SK-N-SH treated with all-trans-retinoic acid at 6 μM for 48 hours (cell line): ENCODE measurements around the gene TMEM87B.

Experiments
- ATAC-seq: fragments of 200-7000 bp; cut with Tn5 transposase; 3 replicates; pipeline ENCODE4 v1.9.1; 2020; ENCODE audit warnings: mild to moderate bottlenecking, moderate library complexity
- ARNTL ChIP-seq: fragments of 450-650 bp; formaldehyde crosslinking; IDR thresholded peaks from 2 replicates; pipeline ENCODE4 v1.5.0; 2020; ENCODE audit warnings: low read depth, mild to moderate bottlenecking, moderate library complexity, borderline replicate concordance
- BACH2 ChIP-seq: fragments of 250-450 bp; sonication (Bioruptor Pico); IDR thresholded peaks from 2 replicates; pipeline ENCODE4 v1.9.0; 2021; ENCODE audit warnings: mild to moderate bottlenecking, borderline replicate concordance
- CSDC2 ChIP-seq: fragments of 250-450 bp; sonication (Bioruptor Pico); IDR thresholded peaks from 2 replicates; pipeline ENCODE4 v1.5.0; 2020; ENCODE audit warnings: mild to moderate bottlenecking, moderate library complexity
- ESRRG ChIP-seq: fragments of 250-450 bp; sonication (Bioruptor Pico); IDR thresholded peaks from 2 replicates; pipeline ENCODE4 v1.6.1; 2021; ENCODE audit warnings: mild to moderate bottlenecking
- GLIS3 ChIP-seq: fragments of 250-450 bp; sonication (Bioruptor Pico); IDR thresholded peaks from 2 replicates; pipeline ENCODE4 v1.5.0; 2020; ENCODE audit warnings: mild to moderate bottlenecking, moderate library complexity
- ISL1 ChIP-seq: fragments of 250-450 bp; sonication (Bioruptor Pico); IDR thresholded peaks from 2 replicates; pipeline ENCODE4 v2.1.2; 2022; ENCODE audit warnings: mild to moderate bottlenecking, moderate library complexity
- OSR1 ChIP-seq: fragments of 250-450 bp; sonication (Bioruptor Pico); IDR thresholded peaks from 2 replicates; pipeline ENCODE4 v1.8.0; 2022; ENCODE audit warnings: moderate library complexity, mild to moderate bottlenecking, inconsistent platforms
- PPARA ChIP-seq: fragments of 250-450 bp; sonication (Bioruptor Pico); IDR thresholded peaks from 2 replicates; pipeline ENCODE4 v1.5.0; 2020; ENCODE audit warnings: mild to moderate bottlenecking, borderline replicate concordance
- RARB ChIP-seq: fragments of 250-450 bp; sonication (Bioruptor Pico); IDR thresholded peaks from 2 replicates; pipeline ENCODE4 v1.8.0; 2021; ENCODE audit warnings: mild to moderate bottlenecking, moderate library complexity
- SNAI2 ChIP-seq: fragments of 250-450 bp; sonication (Bioruptor Pico); IDR thresholded peaks from 2 replicates; pipeline ENCODE4 v1.5.0; 2020; ENCODE audit warnings: mild to moderate bottlenecking, moderate library complexity
- TCF4 ChIP-seq: fragments of 250-450 bp; sonication (Bioruptor Pico); IDR thresholded peaks from 2 replicates; pipeline ENCODE4 v1.8.0; 2021; ENCODE audit warnings: mild to moderate bottlenecking, moderate library complexity, borderline replicate concordance
- TOX ChIP-seq: fragments of 250-450 bp; sonication (Bioruptor Pico); IDR thresholded peaks from 2 replicates; pipeline ENCODE4 v1.8.0; 2021; ENCODE audit warnings: mild to moderate bottlenecking, moderate library complexity, borderline replicate concordance
- ZC3H10 ChIP-seq: fragments of 250-450 bp; sonication (Bioruptor Pico); IDR thresholded peaks from 2 replicates; pipeline ENCODE4 v1.5.1; 2021; ENCODE audit warnings: mild to moderate bottlenecking, moderate library complexity
- ZFP3 ChIP-seq: fragments of 250-450 bp; sonication (Bioruptor Pico); IDR thresholded peaks from 2 replicates; pipeline ENCODE4 v1.5.0; 2020; ENCODE audit warnings: mild to moderate bottlenecking, moderate library complexity
- ZNF565 ChIP-seq: fragments of 450-650 bp; formaldehyde crosslinking; conservative IDR thresholded peaks from 2 replicates; pipeline ENCODE4 v1.5.0; 2020; ENCODE audit warnings: low read depth, mild to moderate bottlenecking, moderate library complexity
- ZNF70 ChIP-seq: fragments of 450-650 bp; formaldehyde crosslinking; IDR thresholded peaks from 2 replicates; pipeline ENCODE4 v1.5.0; 2020; ENCODE audit warnings: mild to moderate bottlenecking, moderate library complexity
- ZNF8 ChIP-seq: fragments of 450-650 bp; formaldehyde crosslinking; IDR thresholded peaks from 2 replicates; pipeline ENCODE4 v1.5.0; 2020; ENCODE audit warnings: mild to moderate bottlenecking, moderate library complexity
- TF ChIP-seq, protein P1 (sequence below): fragments of 250-450 bp; sonication (Bioruptor Pico); IDR thresholded peaks from 2 replicates; pipeline ENCODE4 v1.8.0; 2021; ENCODE audit warnings: low read depth, mild to moderate bottlenecking, moderate library complexity, borderline replicate concordance
- TF ChIP-seq, protein P2 (sequence below): fragments of 250-450 bp; sonication (Bioruptor Pico); IDR thresholded peaks from 2 replicates; pipeline ENCODE4 v1.8.0; 2020; ENCODE audit warnings: mild to moderate bottlenecking, moderate library complexity, borderline replicate concordance
- TF ChIP-seq, protein P3 (sequence below): fragments of 250-450 bp; sonication (Bioruptor Pico); IDR thresholded peaks from 2 replicates; pipeline ENCODE4 v1.5.1; 2021; ENCODE audit warnings: mild to moderate bottlenecking, moderate library complexity
- TF ChIP-seq, protein P4 (sequence below): fragments of 250-450 bp; sonication (Bioruptor Pico); IDR thresholded peaks from 2 replicates; pipeline ENCODE4 v1.5.1; 2020; ENCODE audit warnings: low read depth, mild to moderate bottlenecking, moderate library complexity
- TF ChIP-seq, protein P5 (sequence below): fragments of 250-450 bp; sonication (Bioruptor Pico); IDR thresholded peaks from 2 replicates; pipeline ENCODE4 v1.5.0; 2020; ENCODE audit warnings: mild to moderate bottlenecking, moderate library complexity

Gene TMEM87B

DNA sequence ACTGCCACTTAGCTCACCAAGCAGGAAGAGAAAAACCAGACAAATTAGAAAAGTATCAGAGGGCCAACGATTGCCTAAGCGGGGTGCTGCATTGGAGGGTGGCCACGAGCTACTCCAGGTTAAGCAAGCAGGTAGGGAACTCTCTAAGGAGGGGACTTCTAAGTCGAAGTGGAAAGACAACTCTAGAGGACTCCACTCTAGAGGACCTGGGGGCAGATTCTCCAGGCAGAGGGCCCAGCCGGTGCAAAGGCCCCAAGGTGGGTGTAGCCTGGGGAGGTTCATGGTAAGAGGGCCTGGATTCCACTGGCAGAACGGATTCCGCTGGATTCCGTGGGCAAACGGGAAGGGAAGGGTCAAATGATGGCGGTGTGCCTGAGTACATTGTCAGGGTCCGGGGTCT lies 95.8 kb downstream of the TMEM87B start:
- peak; percentile 20; the same call in 1 of the 3 replicates for ATAC-seq
- no peak for TF ChIP-seq ZFP3 (CRISPR knock-in tag)
- no peak for TF ChIP-seq ARNTL
- TF ChIP-seq TCF4 (CRISPR knock-in tag) = no peak
- TF ChIP-seq, protein P1, sequence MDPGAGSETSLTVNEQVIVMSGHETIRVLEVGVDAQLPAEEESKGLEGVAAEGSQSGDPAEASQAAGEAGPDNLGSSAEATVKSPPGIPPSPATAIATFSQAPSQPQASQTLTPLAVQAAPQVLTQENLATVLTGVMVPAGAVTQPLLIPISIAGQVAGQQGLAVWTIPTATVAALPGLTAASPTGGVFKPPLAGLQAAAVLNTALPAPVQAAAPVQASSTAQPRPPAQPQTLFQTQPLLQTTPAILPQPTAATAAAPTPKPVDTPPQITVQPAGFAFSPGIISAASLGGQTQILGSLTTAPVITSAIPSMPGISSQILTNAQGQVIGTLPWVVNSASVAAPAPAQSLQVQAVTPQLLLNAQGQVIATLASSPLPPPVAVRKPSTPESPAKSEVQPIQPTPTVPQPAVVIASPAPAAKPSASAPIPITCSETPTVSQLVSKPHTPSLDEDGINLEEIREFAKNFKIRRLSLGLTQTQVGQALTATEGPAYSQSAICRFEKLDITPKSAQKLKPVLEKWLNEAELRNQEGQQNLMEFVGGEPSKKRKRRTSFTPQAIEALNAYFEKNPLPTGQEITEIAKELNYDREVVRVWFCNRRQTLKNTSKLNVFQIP (CRISPR knock-in tag) = no peak
- no peak for TF ChIP-seq BACH2 (CRISPR knock-in tag)
- no peak for TF ChIP-seq ZNF70 (CRISPR knock-in tag)
- TF ChIP-seq, protein P2, sequence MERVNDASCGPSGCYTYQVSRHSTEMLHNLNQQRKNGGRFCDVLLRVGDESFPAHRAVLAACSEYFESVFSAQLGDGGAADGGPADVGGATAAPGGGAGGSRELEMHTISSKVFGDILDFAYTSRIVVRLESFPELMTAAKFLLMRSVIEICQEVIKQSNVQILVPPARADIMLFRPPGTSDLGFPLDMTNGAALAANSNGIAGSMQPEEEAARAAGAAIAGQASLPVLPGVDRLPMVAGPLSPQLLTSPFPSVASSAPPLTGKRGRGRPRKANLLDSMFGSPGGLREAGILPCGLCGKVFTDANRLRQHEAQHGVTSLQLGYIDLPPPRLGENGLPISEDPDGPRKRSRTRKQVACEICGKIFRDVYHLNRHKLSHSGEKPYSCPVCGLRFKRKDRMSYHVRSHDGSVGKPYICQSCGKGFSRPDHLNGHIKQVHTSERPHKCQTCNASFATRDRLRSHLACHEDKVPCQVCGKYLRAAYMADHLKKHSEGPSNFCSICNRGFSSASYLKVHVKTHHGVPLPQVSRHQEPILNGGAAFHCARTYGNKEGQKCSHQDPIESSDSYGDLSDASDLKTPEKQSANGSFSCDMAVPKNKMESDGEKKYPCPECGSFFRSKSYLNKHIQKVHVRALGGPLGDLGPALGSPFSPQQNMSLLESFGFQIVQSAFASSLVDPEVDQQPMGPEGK (CRISPR knock-in tag) = no peak
- TF ChIP-seq, protein P3, sequence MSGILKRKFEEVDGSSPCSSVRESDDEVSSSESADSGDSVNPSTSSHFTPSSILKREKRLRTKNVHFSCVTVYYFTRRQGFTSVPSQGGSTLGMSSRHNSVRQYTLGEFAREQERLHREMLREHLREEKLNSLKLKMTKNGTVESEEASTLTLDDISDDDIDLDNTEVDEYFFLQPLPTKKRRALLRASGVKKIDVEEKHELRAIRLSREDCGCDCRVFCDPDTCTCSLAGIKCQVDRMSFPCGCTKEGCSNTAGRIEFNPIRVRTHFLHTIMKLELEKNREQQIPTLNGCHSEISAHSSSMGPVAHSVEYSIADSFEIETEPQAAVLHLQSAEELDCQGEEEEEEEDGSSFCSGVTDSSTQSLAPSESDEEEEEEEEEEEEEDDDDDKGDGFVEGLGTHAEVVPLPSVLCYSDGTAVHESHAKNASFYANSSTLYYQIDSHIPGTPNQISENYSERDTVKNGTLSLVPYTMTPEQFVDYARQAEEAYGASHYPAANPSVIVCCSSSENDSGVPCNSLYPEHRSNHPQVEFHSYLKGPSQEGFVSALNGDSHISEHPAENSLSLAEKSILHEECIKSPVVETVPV (CRISPR knock-in tag) = no peak
- no peak for TF ChIP-seq ZNF565 (CRISPR knock-in tag)
- no peak for TF ChIP-seq RARB
- no peak for TF ChIP-seq ESRRG (CRISPR knock-in tag)
- TF ChIP-seq, protein P4, sequence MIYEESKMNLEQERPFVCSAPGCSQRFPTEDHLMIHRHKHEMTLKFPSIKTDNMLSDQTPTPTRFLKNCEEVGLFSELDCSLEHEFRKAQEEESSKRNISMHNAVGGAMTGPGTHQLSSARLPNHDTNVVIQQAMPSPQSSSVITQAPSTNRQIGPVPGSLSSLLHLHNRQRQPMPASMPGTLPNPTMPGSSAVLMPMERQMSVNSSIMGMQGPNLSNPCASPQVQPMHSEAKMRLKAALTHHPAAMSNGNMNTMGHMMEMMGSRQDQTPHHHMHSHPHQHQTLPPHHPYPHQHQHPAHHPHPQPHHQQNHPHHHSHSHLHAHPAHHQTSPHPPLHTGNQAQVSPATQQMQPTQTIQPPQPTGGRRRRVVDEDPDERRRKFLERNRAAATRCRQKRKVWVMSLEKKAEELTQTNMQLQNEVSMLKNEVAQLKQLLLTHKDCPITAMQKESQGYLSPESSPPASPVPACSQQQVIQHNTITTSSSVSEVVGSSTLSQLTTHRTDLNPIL (CRISPR knock-in tag) = no peak
- no peak for TF ChIP-seq SNAI2
- no peak for TF ChIP-seq ZNF8 (CRISPR knock-in tag)
- no peak for TF ChIP-seq TOX (CRISPR knock-in tag)
- TF ChIP-seq, protein P5, sequence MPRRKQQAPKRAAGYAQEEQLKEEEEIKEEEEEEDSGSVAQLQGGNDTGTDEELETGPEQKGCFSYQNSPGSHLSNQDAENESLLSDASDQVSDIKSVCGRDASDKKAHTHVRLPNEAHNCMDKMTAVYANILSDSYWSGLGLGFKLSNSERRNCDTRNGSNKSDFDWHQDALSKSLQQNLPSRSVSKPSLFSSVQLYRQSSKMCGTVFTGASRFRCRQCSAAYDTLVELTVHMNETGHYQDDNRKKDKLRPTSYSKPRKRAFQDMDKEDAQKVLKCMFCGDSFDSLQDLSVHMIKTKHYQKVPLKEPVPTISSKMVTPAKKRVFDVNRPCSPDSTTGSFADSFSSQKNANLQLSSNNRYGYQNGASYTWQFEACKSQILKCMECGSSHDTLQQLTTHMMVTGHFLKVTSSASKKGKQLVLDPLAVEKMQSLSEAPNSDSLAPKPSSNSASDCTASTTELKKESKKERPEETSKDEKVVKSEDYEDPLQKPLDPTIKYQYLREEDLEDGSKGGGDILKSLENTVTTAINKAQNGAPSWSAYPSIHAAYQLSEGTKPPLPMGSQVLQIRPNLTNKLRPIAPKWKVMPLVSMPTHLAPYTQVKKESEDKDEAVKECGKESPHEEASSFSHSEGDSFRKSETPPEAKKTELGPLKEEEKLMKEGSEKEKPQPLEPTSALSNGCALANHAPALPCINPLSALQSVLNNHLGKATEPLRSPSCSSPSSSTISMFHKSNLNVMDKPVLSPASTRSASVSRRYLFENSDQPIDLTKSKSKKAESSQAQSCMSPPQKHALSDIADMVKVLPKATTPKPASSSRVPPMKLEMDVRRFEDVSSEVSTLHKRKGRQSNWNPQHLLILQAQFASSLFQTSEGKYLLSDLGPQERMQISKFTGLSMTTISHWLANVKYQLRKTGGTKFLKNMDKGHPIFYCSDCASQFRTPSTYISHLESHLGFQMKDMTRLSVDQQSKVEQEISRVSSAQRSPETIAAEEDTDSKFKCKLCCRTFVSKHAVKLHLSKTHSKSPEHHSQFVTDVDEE = no peak
- TF ChIP-seq PPARA (CRISPR knock-in tag) = no peak
- TF ChIP-seq CSDC2 (CRISPR knock-in tag) = no peak
- TF ChIP-seq OSR1 = no peak
- no peak for TF ChIP-seq ZC3H10 (CRISPR knock-in tag)
- TF ChIP-seq, all 23 proteins: peak for 0

DNA sequence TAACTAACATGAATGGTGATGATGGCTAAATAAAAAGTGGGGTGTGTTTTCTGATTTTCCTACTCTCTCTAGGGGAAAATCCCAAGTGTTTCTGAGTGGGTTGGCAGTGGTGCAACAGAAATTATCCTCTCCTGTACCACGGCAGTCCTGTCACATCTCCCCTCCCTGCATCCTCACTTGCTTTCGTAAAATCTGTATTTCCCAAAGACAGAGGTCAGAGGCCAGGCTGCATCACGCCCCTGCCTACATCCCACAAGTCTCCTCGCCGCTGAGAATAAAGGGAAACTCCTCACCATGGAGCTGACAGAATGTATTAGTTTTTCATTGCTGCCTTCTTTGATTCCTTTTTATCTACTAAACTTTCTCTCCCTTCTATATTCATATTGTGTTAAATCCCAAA lies 96.2 kb downstream of the TMEM87B start:
- no peak for ATAC-seq
- no peak for TF ChIP-seq TOX (CRISPR knock-in tag)
- no peak for TF ChIP-seq ZNF70 (CRISPR knock-in tag)
- no peak for TF ChIP-seq ISL1
- no peak for TF ChIP-seq ESRRG (CRISPR knock-in tag)
- no peak for TF ChIP-seq TCF4 (CRISPR knock-in tag)
- no peak for TF ChIP-seq ZNF565 (CRISPR knock-in tag)
- TF ChIP-seq, protein P4 (CRISPR knock-in tag) = no peak
- TF ChIP-seq ARNTL = no peak
- TF ChIP-seq PPARA (CRISPR knock-in tag) = no peak
- TF ChIP-seq, protein P5 = no peak
- TF ChIP-seq ZC3H10 (CRISPR knock-in tag) = no peak
- TF ChIP-seq BACH2 (CRISPR knock-in tag) = no peak
- TF ChIP-seq SNAI2 = no peak
- TF ChIP-seq, protein P2 (CRISPR knock-in tag) = no peak
- TF ChIP-seq CSDC2 (CRISPR knock-in tag) = no peak
- no peak for TF ChIP-seq RARB
- TF ChIP-seq GLIS3 (CRISPR knock-in tag) = no peak
